Head of caudate nucleus (tissue), 42 donors: ENCODE data around the gene PTGIS.

Experiments used
- DNase-seq, 42 donors: peaks; one replicate each; pipeline versions ENCODE4 v3.0.0 to v3.0.0-alpha.2; 2020 to 2021; ENCODE audit warnings: mixed read lengths in 7 of 42
- intact Hi-C: fragments of 100-400 bp; cut with DNase I; formaldehyde crosslinking; loops from one replicate; pipeline ENCODE4 v1.15.0; 2022

Gene PTGIS

DNA sequence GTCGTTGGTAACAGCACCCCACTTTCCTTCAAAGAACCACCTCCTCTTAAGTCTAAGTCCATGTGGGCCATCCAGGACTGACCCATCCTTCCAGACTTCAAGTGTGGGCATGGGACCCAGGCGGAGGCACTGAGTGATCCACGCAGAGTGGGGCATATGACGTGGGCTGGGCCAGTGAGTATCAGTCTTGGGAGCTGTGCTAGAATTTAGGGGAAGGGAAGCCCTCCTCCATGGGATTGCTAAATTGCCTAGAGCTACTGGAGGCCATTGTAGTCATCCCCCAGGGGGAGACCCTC is 50.2 kb downstream of the PTGIS start:
- intact Hi-C loops: no loop called here
- no peak for DNase-seq

DNA sequence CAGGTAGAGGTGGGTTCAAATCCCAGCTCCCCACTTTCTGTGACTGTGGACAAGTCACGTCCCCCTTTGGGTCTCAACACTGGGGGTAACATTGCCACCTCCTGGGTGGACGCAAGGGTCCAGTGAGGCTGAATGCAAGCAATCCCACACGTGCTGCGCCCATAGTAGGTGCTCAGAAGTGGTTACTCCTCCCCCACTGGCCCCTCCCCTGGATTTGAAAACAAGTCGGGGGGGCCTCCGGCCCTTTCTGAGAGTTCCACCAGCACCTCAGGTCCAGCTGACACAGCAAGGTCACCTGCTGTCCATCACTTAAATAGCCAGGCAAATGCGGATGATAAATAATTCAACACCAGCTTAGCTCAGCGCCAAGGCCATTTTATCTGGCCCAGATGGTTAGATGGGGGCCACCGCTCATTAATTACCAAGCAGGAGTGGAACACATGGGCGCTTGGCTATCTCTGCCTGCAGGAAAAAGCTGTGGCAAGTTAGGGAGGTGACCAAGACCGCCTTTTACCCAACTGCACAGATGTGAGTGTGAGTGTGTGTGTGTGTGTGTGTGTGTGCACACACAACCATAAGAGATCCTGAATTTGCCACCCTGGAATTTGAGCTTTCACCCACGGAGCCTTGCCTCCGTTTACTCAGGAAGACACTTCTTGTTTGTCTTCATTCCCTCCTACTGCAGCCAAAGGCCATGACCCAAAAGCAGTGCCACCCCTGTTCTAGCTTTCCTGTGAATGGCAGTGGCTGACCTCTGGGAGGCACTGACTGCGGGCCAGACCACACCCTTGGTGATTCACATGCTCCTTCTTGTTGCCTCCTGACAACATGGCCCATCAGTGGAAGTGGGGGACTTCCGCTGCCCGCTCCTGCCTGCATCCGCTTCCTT is 50.8 kb downstream of the PTGIS start:
- peak in 1 of 42 donors; percentile 19 for DNase-seq
- intact Hi-C loops: no loop called here

DNA sequence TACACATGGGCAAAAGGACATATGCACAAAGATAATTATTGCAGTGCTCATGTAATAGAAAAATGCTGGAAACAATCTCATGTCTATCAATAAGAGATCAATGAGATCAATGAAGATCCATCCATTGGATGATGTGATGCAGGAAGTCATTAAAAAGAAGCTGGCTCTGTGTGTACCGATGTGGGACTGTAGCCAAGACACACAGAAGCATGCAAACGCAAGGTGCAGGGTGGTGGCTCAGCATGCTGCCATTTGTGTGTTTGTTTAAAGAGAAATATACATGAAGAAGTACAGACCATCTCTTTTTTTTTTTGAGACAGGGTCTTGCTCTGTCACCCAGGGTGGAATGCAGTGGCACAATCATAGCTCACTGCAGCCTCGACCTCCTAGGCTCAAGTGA is 52.4 kb downstream of the PTGIS start:
- DNase-seq: no peak
- intact Hi-C loops: no loop called here

DNA sequence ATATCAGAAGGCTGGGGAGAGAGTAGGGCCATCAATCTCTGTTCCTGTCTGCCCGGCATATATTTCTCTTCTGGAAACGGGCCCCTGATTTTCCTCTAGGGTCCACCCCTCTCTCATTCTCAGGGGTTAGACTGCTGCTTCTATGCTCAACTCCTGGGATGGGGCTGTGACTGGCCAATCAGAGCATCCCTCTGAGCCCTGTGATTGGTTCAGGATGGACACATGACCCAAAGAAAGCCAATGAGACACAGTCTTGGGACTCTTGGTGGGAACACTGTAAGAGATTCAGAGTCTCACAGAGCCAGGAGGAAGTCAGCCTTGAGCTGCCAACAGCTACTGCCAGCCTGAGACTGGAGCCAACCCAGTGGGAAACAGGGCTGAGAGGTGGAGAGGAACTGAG is 54.4 kb downstream of the PTGIS start:
- intact Hi-C loops: no loop called here
- DNase-seq: no peak

DNA sequence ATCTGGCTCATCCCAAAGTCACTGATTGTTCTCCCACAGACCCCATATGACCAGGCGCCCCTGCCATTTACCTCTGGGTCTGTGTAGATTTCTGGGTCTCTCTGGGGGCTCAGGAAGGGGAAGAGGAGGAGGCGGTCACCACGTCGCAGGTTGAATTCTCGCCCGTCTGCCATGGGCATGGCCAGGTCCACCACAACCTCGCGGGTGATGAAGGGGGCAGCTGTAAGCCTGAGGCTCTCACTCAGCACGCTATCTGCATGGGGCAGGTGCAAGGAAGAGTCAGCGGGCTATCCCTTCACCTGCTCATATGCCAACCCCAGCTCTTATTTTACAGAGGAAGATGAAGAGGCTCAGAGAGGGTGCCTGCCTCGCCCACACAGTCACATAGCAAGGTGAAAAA is 54.9 kb downstream of the PTGIS start:
- DNase-seq: no peak
- intact Hi-C loops: no loop called here

DNA sequence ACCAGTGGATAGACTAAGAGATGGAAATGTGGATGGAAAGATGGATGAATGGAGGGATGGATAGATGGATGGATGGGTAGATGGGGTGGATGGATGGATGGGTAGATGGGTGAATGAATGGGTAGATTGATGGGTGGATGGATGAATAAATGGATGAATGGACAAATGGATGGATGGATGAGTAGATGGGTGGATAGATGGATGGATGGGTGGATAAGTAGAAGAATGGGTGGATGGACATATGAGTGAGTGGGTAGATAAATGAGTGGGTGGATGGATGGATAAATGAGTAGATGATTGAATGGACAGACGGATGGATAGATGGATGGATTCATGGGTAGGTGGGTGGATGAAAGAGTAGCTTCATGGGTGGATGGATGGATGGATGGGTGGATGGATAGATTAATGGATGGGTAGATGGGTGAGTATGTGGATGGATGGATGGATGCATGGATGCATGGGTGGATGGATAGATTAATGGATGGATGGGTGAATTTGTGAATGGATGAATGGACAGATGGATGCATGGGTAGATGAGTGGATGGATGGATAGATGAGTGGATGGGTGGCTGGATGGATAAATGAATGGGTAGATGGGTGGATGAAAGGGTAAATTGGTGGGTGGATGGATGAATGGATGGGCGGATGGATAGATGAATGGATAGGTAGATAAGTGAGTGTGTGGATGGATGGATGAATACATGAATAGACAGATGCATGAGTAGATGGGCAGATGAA is 56.0 kb downstream of the PTGIS start:
- intact Hi-C loops: no loop called here
- no peak for DNase-seq

DNA sequence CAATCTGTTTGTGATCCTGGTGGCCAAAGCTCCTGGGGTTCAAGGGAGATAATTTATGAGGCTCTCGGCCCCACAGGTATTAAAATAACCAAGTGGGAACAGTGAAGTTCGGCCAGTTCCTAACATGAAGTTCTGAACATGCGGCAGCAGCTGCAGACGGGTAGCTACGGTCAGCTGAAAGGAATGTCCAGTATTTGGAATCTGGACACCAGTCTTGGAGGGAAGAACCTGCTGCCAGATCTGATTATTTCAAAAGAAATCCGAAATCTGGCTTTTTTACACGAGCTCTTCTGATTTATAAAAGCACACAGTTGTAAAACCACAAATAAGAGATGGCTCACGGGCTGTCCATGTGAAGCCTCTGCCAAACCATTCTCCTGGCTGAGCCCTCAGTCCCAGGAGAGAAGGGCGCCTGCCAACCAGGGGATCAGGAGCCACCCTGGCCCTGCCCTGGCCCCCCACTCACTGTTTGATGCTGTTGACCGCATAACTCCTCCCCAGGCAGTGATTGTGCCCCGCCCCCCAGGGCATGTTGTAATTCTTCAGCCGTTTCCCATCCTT is 57.3 kb downstream of the PTGIS start:
- no peak for DNase-seq
- intact Hi-C loops: no loop called here

DNA sequence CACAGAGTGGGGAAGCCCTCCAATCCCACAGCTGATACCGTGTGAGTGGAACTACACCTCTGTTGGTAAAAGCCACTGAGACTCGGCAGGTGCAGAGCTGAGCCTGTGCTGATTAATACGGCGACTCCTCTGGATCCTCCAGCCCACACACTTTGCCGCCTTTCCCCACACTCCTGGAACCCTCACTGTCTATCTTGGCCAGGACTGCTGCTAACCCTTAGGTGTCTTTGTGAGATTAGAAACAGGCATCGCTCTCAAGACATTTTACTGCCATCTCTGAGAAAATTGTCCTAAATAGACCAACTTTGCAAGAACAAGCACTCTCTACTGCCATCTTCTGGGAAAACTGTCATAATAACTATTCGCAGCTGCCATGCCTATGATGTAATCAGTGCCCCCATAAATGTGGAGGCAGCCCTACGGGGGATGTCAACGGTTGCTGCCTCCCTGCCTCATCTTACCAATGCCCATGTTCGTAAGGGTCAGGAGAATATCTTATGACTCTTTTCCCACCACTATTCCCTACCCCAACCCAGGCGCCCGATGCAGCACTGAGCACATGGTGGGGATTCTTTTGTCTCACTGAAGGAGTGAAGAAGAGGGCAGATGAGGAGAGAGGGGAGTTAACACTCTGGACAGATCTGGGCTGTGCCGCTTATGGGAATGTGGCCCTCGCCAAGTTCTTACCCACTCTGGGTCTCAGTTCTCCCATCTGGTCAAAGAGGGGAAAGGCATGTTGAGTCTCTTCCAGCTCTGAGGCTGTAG is 59.3 kb downstream of the PTGIS start:
- intact Hi-C loops: no loop called here
- DNase-seq: peak in 24 of 42 donors; percentile 9 to 68 (median 30)

DNA sequence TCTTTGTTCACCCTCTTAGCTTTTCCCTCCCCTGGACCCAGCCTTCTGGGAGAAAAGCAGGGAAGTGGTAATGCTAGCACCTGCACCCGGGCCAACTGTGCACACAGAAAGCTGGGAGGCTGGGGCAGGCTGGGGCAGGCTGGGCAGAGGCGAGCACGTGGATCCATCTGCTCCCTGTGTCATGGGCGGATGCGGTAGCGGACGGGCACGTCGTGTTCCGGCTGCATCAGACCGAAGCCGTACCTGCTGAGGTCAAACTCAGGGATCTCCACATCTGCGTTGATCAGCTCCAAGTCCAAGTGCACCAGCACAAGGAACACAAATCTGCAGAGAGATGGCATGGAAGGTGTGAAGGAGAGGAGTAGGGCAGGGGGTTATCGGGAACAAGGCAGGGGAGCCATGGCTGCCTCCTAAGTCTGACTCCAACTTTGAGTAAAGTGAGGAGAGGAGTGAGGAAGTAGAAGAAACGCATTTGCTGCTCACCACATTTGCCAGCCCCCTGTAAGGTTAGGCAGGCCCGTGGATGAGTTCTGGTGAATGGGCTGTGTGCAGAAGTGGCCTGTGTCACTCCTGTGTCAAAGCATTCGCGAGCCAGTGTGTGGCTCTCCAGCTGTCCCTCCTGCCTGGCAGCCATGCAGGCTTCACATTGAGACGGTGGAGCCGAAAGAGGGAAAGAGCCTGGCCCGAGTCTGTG is 60.0 kb downstream of the PTGIS start:
- peak in 2 of 42 donors; percentile 5 to 31 for DNase-seq
- intact Hi-C loops: no loop called here

DNA sequence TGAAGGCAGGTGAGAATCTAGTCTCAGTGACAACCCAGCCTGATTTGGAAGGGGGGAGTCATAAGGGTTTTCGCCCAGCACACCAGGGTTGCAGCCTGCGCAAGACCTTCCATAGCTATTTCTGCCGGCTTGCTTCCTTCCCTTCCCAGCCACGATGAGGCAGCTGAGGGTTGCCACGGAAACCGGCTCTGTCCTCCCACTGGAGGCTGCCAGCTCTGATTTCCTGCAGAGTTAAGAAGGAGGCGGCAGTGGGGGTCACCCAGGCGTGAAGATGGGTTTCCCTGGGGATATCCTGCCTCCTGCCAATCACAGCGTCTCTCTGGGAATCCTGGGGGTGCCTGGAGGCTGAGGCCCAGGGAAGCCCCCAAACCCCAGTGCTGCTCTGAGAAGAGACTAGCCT is 62.4 kb downstream of the PTGIS start:
- peak; percentile 54 to 94 (median 82) for DNase-seq
- intact Hi-C loops: no loop called here

DNA sequence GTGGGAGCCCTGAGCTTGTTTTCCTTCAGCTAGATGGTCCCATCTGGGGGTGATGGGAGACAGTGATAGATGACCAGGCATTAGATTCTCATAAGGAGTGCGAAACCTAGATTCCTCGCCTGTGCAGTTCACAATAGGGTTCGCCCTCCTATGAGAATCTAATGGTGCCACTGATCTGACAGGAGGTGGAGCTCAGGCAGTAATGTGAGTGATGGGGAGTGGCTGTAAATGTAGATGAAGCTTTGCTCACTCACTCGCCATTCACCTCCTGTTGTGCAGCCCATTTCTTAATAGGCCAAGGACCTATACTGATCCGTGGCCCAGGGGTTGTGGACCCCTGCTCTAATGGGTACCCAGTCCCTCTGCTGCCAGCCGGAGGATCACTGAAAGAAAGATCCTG is 64.8 kb downstream of the PTGIS start:
- DNase-seq: peak in 1 of 42 donors; percentile 2
- intact Hi-C loops: no loop called here

DNA sequence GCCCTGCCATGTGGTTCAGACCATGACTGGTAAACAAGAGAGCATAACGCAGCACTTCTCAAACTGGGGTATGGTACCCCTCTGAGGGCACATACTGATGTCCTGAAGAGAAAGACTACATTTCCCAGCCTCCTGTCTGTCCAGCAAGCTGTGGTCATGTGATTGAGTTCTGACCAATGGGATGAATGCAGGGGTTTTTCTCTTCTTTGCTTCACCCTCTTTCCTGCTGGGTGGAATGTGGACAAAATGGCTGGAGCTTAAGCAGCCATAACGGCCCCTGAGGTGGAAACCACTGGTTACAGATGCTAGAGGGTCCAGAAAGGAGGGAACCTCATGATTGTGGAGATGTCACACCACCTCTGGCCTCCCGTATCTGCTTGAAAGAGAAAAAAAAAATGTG is 66.0 kb downstream of the PTGIS start:
- no peak for DNase-seq
- intact Hi-C loops: no loop called here

DNA sequence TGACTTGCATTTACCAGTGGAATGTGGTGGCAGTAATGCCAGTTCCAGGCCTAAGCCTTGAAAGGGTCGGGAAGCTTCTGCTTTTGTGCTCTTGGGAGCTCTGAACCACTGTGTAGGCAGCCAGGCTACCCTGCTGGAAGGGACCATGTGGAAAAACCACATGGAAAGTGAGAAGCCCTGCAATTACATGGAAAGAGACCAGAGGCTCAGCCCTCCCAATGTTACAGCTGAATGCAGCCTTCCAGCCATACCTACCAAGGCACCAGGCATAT is 70.6 kb downstream of the PTGIS start:
- intact Hi-C loops: no loop called here
- no peak for DNase-seq

DNA sequence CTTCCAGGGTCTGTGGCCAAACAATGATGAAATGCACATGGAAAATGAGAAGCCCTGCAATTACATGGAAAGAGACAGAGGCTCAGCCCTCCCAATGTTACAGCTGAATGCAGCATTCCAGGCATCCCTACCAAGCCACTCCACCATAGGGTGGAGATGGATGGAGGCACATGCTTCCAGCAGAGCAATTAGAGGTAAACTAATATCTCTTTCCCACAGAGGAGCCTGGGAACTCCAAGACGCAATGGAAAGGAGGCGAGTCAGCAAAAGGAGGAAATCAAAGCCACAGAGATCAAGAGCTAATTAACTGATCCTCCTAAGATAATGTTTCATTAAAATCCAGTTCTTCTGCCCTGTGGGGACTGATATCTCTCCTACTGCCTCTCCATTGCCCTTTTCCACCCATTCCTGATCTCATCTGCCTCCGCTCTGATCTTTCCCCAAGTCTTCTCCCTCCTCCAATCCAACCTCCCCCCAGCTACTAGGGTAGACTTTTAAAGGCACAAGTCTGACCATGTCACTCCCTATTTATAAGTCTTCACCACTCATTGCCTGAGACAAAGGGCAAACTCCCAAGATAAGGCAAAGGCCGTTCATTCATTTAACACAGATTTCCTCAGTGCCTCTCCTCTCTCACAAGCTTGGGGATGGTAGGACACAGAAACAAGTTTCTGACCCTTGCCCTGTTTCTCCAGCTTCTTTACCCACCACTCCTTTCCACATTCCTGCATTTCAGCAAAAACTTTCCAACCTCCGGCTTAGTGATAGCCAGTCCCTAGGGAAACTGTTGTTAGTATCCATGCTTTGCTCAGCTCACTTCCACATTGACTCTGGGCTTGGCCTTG is 71.2 kb downstream of the PTGIS start:
- DNase-seq: no peak
- intact Hi-C loops: no loop called here

DNA sequence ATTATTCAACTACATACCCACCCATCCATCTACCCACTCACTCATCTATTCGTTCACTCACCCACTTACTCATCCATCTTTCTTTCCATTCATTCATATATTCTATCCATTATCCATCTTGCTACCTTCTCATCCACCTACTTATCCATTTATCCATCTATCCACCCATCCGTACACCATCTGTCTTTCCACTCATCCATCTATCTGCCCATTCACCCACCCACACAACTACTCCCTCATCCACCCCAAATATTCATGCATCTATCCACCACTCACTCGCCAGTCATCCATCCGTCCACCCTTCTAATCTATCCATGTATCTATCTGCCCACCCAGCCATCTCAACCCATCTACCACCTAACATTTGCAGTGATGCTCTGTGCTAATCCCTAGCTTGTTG is 71.9 kb downstream of the PTGIS start:
- DNase-seq: no peak
- intact Hi-C loops: no loop called here

DNA sequence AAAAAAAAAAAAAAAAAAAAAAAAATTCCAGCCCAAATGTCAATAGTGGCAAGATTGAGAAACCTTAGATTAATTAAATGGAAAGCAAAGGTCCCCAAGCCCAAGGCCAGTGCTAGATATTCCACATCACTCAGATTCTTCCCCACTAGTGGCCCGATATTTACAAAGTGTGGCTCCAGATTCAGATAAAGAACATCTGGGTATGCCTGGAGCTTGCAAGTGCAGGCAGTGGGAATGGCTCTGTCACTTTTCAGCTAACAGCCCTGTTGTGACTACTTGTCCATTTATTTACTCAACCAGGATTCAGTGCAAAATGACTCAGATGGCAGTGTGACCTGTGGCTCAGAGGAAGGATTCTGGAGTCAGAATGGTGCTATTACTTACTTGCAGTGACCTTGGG is 77.2 kb downstream of the PTGIS start:
- DNase-seq: peak in 1 of 42 donors; percentile 2
- intact Hi-C loops: no loop called here

DNA sequence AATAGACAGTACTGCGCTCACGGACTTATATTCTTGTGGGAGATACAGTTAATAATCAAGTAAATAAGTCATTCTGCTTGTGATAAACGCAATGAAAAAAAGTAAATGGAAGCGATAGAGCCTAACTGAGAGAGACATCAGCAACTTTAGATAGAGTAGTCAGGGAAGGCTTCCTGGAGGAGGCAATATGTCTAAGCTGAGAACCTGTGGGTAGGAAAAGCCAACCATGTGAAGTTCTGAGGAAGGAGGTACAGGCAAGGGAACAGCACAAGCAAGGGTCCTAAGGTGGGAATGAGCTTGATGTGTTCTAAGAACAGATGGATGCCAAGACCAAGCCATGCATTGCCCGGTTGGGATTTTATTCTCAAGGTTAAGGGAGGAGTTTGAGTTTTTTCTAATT is 78.2 kb downstream of the PTGIS start:
- no peak for DNase-seq
- intact Hi-C loops: no loop called here

DNA sequence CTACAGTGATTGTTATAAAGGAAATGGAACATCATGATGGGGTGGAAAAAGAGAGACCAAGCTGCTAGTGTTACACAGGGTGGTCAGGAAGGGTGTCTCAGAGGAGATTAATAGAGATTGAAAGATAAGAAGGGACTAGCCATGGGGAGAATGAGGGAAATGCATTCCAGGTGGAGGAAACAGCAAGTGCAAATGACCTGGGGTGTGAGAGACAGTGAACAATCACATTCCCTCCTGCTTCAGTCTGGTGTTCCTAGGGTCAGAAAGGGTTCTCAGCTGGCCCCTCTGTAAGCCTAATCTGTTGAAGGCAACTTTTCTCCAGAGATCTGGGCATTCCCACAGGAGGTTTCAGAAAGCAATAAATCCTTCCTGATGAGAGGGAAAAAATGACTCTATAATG is 81.9 kb downstream of the PTGIS start:
- intact Hi-C loops: no loop called here
- DNase-seq: no peak

DNA sequence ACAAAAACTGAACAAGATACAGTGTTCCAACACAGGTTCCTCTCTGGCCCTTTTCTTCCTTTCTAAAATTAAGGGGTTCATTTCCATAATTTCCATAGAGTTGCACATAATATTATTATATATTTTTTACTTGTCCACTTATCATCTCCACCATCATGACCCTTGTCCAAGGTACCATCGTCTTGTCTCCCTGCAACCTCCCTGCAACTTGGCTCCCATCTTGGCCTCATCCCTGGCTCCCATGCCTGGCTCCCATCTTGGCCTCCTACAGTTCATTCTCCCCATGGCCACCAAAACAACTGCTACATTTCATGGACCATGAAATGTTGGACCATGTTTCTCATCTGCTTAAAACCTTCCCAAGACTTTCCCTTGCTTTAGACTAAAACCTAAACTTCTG is 82.4 kb downstream of the PTGIS start:
- intact Hi-C loops: no loop called here
- no peak for DNase-seq
